ENCODE data around the gene GALNT17.

The GALNT17 gene

DNA sequence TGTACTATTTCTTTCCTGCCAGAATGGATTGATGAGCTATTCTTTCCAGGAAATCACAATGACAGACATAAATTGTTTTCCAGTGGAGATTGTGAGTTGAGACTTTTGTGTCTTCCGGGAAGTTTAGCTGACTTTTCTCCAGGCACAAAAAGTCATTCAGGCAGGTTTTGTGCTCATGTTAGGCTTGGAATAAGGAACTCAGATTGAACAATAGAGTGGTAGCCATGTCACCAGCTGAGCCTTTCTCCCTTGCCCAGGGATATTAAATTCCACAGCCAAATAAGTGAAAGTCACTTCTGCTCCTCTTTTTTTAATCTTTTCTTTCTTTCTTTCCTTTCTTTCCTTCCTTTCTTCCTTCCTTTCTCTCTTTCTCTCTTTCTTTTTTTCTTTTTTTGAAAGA, 559.6 kb downstream of the GALNT17 start:
- TF ChIP-seq, protein P1, sequence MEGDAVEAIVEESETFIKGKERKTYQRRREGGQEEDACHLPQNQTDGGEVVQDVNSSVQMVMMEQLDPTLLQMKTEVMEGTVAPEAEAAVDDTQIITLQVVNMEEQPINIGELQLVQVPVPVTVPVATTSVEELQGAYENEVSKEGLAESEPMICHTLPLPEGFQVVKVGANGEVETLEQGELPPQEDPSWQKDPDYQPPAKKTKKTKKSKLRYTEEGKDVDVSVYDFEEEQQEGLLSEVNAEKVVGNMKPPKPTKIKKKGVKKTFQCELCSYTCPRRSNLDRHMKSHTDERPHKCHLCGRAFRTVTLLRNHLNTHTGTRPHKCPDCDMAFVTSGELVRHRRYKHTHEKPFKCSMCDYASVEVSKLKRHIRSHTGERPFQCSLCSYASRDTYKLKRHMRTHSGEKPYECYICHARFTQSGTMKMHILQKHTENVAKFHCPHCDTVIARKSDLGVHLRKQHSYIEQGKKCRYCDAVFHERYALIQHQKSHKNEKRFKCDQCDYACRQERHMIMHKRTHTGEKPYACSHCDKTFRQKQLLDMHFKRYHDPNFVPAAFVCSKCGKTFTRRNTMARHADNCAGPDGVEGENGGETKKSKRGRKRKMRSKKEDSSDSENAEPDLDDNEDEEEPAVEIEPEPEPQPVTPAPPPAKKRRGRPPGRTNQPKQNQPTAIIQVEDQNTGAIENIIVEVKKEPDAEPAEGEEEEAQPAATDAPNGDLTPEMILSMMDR (IDR thresholded peaks at IDR 0.05; ENCODE audit: control insufficient read depth, extremely low read depth, insufficient read depth), result no peak
- H3K4me3 ChIP-seq (ENCODE audit: low read depth, low read length), result no peak overlapping the region
- DNase-seq (ENCODE audit: low read depth), result no peak

DNA sequence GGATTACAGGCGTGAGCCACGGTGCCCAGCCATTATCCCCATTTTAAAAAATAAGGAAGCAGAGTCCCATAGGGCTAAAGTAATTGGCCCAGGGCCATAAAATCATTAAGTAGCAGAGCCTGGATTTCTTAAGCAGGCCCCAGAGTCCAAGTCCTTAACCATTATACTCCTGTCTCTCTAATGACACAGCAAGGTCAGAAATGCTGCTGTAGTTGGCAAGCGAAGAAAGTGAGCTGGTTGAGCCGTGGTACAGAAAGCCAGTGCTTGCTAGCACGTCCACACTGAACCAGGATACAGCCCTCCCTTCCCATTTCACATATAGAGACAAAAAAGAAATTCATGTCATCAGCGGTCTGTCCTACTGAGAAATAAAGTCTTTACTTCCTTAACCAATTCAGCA, 562.7 kb downstream of the GALNT17 start:
- no peak for DNase-seq (ENCODE audit: low read depth)
- TF ChIP-seq, protein P1 (IDR thresholded peaks at IDR 0.05; ENCODE audit: control insufficient read depth, extremely low read depth, insufficient read depth), result no peak
- no peak overlapping the region for H3K4me3 ChIP-seq (ENCODE audit: low read depth, low read length)

DNA sequence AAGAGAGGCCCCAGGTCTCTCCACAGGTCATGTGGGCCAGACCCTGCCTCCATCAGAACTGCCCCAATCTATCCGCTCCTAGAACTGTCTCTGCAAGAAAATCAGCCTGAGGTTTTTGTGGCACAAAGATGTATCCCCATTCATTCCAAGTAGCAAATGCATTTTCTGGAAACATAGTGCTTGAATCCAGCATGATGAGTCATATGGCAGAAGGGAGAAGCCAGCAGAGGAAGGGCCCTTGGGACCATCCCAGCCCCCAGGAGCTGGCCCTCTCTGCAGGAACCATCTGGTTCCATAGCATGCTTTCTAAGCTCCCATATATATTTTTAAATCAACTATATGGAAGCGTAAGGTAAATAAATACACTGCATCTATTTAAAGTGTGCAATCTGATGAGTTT, 563.2 kb downstream of the GALNT17 start:
- TF ChIP-seq, protein P1 (IDR thresholded peaks at IDR 0.05; ENCODE audit: control insufficient read depth, extremely low read depth, insufficient read depth), result no peak
- H3K4me3 ChIP-seq (ENCODE audit: low read depth, low read length), result no peak overlapping the region
- DNase-seq (ENCODE audit: low read depth), result no peak

DNA sequence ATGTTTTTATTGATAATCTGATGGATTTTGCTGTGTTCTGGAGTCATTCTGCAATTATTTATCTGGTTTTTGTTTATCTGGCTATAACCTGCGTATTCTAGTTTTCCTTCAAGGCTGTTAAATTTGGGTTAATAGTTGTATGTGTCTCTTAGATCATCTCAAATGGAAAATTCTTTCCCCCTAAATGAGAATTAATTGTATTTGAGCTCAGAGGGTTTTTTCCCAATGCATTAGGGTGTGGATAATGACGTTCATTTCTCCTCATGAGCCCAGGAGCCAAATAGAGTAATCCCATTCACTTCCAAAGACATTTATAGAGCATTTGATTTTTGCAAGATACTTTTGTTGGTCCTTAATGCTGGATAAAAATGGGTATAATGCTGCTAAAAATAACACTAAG, 564.6 kb downstream of the GALNT17 start:
- no peak overlapping the region for H3K4me3 ChIP-seq (ENCODE audit: low read depth, low read length)
- TF ChIP-seq, protein P1 (IDR thresholded peaks at IDR 0.05; ENCODE audit: control insufficient read depth, extremely low read depth, insufficient read depth), result no peak
- no peak for DNase-seq (ENCODE audit: low read depth)

DNA sequence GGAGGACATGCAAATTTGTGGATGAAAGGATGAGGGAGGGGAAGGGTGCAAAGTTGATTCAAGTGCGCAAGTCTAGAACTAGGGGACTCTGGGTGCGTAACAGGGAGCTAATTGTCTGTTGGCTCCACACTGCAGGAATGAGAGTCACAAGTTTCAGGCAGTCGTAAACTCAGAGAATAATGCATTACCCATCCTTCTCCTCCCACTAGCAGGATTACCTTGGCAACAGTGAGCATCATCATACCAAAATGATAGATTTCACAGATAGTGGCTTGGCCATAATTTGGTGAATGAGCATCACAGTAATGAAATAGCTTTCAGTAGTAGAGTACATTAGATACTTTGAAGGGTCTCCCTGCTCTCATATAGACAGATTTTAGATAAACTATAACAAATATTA, 565.5 kb downstream of the GALNT17 start:
- no peak for DNase-seq (ENCODE audit: low read depth)
- TF ChIP-seq, protein P1 (IDR thresholded peaks at IDR 0.05; ENCODE audit: control insufficient read depth, extremely low read depth, insufficient read depth), result no peak
- H3K4me3 ChIP-seq (ENCODE audit: low read depth, low read length), result no peak overlapping the region

DNA sequence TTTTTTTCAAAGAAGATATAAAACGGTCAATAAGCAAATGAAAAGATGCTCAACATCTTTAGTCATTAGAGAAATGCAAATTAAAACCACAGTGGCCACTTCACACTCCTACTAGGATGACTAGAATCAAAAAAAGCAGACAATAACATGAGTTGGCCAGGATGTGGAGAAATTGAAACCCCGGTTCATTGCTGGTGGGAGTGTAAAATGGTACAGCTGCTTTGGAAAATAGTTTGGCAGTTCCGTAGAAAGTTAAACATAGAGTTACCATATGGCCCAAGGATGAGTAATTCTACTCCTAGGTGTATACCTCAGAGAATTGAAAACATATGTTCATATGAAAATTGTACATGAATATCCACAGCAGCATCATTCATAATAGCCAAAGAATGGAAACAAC, 573.3 kb downstream of the GALNT17 start:
- no peak for DNase-seq (ENCODE audit: low read depth)
- TF ChIP-seq, protein P1 (IDR thresholded peaks at IDR 0.05; ENCODE audit: control insufficient read depth, extremely low read depth, insufficient read depth), result no peak

DNA sequence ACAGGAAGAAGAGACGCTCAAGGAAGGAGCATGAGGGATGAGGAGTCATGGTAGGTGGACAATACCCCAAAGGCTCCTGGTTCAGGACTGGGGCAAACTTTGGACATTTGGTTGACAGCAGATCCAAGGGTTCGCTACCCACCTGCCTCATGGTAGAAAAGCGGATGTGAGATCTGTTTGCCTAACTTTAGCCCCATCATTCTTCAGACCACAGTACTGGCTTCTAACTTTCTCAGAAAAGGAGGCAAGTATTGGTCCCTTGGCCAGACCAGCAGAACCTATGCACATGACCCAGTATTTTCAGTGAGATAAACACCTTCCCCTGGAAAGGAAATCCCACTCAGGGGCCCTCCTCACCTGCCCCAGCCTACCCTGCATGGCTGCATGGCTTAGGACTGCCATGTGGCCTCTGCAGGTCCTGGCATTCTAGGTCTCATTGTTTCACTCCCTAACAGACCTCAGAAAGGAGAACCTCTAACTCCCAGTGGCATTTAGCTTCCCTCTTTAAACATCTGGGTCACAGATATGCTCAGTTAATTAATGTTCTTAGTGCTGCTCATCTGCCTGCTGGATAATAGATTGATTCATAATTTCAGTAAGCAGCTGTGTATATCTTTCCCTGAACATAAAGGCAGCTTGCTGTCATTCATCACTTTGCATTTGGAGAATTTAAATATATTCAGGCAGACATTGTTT, 574.1 kb downstream of the GALNT17 start:
- TF ChIP-seq, protein P1 (IDR thresholded peaks at IDR 0.05; ENCODE audit: control insufficient read depth, extremely low read depth, insufficient read depth), result no peak
- DNase-seq (ENCODE audit: low read depth), result no peak
- no peak overlapping the region for H3K4me3 ChIP-seq (ENCODE audit: low read depth, low read length)

More for the DNA sequence above, 573.3 kb downstream of the GALNT17 start:
- no peak overlapping the region for H3K4me3 ChIP-seq (ENCODE audit: low read depth, low read length)

Measured in LNCaP clone FGC (cell line).